GM21381 (cell line): ENCODE data around the gene IRX4.

ENCODE experiments used
- ATAC-seq: cut with Tn5 transposase; IDR thresholded peaks from one replicate; pipeline ENCODE4 v1.9.1; 2021; ENCODE audit warnings: mild to moderate bottlenecking, moderate library complexity; ENCODE audit not compliant: unreplicated experiment

The IRX4 gene

DNA sequence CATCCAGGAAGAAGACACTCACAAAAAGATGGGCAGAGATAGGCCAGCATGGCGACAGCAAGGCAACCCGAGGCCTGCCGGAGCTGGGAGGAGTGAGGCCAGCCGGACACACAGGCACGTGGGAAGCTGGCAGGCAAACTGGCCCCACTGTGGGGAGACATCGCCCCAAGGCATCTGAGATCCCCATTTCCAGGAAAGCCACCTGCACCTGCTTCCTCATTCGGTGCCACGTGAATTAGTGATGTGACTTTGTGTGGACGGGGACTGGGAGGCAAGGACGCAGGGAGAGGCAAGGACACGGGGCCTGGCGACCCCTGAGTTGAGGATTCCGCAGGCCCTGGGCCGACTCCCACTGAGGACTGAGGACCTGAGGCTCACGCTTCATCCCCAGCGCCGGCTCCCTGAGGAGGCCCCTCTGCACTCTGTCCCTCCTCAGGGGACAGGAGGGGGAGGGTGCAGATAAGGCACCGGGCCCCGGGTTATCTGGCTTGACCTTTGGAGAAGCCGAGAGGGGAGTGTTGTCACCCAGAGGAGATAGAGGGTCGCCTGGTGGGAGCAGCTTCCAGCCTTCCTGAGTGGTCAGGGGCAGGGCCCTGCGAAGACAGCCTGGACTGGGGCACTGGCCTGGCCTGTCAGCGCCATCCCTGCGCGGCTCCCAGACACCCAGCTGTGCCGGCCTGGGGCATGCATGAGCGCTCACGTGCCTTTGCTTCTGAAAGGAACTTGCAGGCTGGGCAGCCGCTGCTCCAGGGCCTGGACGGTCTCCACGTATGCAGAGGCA is 41.8 kb downstream of the IRX4 start:
- ATAC-seq = no peak

DNA sequence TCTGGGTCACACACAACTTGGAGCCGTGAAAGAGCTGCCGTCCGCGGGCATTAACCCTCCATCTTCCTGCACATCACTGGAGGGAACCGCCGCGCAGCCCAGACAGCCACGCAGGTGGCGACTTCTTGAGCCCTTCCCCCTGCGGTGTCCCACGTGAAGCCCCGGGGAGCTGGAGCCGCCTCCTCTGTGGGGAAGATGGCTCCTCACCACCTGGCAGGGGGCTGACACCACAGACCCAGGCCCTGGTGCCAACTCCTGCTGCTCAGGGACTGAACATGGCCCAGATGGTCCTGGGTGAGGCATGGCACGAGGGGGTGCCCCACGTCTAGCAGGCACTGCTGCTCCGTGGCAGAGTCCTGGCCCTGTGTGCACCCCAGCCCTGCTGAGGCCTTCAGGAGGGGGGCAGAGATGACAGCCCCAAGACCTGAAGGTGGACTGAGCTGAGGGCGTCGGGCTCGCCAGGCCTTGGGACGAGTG is 42.6 kb downstream of the IRX4 start:
- no peak for ATAC-seq

GRCh38 chr5:1838013-1838412 is 44.7 kb downstream of the IRX4 start:
- no peak for ATAC-seq

DNA sequence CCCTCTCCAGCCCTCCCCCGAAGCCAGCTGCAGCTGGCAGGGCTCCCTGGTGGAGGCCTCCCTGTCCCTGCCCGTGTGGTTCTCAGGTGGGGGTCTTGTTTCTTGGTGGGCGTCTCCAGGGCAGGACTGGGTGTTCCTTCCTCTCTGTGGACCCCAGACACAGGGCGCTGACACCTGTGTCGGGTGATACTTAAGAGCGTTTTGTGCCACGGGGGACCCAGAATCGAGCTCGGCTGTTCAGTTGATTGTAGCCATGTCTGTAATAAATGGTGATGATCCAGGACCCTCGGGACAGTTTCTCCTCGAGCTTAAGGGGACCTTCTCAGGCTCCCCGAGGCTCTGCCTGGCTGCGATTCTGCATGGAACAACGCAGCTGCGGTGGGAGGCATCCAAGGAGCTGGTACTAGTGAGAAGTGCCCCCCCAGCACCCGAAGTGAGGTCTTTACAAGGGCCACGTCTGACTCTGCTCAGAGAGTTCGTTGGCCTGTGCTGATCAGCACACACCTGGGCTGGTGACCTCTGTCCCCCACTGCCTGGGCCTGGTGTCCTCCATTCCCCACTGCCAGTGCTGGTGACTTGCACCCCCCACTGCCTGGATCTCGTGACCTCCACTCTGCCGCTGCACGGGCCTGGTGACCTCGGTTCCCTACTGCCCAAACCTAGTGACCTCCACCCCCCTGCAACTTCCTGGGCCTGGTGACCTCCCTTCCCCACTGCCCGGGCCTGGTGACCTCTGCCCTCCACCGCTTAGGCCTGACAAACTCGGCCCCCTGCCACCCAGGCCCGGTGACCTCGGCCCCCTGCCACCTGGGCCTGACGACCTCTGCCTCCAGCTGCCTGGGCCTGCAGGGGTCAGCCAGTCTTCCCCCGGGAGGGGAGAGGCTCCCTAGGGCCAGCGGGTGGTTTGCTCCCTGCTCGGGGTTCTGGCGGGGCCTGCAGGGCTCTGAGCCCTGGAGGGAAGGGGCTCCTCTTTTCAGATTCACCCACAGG is 45.5 kb downstream of the IRX4 start:
- no peak for ATAC-seq

DNA sequence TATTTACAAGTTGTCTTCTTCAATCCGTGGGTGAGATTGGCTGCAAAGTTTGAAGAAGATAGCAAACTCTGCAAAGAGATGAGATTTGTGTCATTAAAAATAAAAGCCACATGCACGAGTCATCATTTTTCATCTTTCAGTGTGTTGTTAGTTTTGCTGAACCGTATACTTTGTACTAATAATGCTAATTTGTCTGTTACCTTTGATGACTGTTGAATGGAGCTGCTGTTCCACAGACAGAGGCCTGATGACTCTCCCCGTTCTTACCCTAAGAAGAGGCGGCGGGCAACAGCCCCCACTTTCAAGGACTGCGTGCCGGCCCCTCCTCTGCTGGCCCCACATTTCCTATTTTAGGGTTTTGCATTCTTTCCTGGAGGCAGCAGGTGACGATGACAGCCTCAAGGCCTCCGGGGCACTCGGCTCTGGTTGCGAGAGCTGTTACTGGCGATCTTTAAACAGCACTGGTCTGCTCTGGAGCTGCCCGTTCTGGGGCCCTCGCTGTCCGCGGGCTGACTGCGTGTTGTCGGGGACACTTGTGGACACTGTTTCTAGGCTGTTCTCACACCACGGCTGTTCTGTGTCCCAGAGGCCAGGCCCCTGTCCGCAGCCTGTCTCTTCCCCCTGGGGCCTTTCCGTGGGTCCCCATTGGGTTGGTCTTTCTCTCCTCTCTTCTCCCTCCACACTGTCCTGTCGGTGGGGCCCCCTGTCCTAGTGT is 46.4 kb downstream of the IRX4 start:
- ATAC-seq = no peak

DNA sequence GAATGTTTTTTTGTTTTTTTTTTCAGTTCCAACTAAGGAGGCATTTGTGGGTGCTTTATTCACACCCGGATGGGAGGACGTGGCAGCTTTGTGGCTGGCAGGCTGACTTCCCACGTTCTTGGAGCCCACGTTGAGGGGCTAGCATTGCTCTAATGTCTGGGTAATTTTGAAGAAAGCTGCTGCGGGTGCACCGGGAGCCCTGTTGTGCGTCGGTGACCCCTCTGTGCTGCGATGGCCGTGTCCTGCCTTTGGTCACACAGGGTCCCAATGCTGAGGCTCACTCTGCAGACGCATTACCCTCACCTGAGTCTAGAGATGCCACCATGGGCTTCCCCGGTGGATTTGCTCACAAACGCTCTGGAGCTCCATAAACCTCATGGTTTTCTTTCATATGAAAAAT is 47.3 kb downstream of the IRX4 start:
- ATAC-seq = no peak

- ATAC-seq = no peak
Observed at GRCh38 chr5:1834721-1835429, 47.9 kb downstream of the IRX4 start.

- ATAC-seq = no peak
Observed at GRCh38 chr5:1834022-1834551, 48.6 kb downstream of the IRX4 start.

GRCh38 chr5:1833264-1834021 is 49.3 kb downstream of the IRX4 start:
- ATAC-seq = no peak

- ATAC-seq = no peak
Observed at GRCh38 chr5:1832511-1833250, 50.0 kb downstream of the IRX4 start.

DNA sequence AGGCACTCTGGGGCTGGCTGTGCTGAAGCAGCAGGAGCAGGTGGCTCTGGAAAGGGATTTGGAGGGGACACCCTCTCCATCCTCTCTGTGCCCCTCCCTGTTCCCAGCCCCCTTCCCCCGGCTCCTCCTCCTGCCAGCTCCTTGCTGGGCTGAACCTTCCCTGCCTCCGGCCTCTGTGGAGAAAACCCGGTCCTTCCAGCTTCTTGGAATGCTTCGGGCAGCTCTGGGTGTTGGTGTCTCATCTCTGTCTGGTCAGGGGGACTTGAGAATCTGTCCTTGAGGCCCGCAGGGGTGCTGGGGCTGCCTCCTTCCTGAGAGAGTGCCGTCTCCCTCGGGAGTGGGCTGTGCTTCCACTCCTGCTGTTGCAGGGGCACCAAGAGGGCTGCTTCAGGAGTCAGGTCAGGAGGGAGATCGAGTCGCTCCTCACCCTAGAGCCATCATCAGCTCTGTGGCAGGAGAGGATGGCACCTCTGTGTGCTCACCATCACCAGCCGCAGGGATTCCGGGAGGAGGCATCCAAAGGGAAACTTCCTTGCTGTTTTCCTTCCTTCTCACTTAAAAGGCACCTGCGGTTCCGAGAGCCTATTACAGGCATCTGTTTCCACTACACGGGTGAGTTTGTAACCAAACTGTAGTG is 50.9 kb downstream of the IRX4 start:
- no peak for ATAC-seq

DNA sequence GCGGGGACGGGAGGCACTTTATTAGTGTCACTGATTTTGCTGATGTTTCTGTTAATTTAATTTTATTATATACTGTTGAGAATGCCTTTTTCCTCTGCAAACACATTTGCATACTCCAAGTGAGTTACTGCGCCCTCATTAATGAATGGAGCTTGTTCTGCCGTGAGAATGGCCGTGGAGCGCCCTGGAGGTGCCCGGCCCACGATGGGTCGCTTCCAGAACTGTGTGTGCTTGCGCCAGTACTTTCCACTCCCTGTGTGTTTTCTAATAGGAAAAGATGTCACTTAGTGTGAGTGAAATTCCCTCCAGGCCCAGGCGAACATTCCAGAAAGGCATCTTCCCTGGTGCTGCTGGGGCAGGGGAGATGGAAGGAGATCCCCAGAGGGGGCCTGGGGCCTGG is 51.5 kb downstream of the IRX4 start:
- ATAC-seq = no peak

DNA sequence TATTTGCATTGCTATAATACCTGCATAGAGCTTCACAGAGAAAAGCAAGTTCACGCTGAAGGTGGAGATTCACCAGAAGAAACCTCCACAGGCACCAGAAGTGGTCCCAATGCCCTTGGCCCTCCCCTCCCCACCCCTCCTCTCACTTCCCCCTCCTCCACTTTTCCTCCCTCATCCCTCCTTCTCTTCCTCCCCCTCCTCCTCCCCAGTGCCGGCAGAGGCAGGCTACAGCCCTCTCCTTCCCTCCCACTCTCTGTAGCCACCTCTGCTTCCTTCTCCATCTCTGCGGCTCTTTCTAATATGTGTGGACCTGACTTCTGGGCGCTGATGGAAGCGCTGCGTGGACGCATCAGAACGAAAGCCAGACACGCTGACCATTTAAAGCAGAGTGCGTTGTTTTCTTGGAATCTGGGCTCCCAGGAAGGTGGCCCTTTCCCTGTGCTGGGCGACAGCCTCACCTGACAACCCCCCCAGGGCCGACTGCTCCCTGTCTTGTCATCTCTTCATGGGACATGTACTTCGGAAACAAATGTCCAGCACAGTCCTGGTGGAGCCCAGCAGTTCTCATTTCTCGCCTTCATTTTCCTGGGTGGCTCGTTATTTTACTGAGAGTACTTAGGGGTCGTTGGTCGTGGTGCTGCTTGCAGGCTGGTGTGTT is 52.0 kb downstream of the IRX4 start:
- no peak for ATAC-seq

DNA sequence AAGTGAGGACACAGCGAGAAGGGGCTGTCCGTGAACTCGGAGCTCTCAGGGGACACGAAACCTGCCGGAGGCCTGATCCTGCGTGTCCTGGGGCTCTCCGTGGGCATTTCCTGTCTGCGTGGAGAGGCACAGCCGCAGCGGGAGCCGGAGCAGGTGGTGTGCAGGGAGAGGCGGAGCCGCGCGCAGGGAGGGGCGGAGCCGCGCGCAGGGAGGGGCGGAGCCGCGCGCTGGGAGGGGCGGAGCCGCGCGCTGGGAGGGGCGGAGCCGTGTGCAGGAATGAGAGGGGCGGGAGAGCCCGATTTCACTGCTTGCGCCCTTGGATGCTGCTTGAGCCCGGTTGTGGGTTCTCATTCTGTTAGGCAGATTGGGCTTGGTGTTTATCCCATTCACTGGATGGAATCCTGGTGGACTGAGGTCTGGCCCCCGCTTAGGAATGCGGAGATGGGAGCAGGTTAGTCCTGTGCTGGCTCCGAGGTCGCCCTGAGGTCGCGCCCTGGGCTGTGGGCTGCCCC is 54.8 kb downstream of the IRX4 start:
- no peak for ATAC-seq
